ENCODE data around the gene ZFP36L2. TPM values are rescaled to one million over a fixed set of nuclear protein-coding genes. Genes with fewer than 3 reads are reported as not detected.

The ZFP36L2 gene
- polyA plus RNA-seq, 3 donors, result 76.9 to 90.8 (median 86.7) TPM

DNA sequence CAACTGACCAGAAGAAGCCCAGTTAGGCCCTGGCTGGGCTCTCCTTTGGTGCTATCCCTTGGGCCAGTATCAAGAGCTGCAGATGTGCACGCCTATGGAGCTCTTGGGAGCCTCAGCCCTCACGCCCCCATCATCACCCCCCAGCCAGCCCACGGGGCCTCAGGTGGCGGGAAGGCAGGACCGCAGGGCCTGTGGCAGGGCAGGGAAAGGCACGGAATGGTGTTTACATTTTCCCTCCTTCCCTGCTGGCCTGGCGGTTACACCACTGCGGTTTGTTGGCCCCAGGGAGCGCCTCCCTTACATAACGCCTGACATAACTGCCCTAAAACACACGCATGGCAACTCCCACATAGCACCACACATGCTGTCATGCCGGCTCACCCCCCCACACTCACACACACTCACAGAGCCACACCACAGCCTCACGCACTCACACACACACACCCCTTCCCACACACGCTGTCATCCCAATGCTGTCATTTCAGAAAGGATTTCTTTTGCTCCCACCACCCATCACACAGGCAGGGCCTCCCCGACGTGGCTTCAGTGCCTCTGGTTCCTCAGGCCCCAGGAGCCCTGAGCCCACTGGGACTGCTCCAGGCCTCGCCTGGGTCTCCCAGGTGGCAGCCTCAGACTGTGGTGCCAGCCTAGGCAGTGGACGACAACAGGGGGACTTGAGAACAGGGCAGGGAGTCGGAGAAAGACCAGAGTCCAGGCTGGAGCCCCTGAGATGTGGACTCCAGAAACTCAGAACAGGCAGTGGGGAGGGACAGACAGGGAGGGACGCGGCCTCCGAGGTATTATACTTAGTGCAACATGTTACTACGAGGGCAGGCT is 15.7 kb downstream of the ZFP36L2 start:
- DNase-seq (ENCODE audit: low read depth in 3 of 3, low spot score in 2 of 3), result no peak

DNA sequence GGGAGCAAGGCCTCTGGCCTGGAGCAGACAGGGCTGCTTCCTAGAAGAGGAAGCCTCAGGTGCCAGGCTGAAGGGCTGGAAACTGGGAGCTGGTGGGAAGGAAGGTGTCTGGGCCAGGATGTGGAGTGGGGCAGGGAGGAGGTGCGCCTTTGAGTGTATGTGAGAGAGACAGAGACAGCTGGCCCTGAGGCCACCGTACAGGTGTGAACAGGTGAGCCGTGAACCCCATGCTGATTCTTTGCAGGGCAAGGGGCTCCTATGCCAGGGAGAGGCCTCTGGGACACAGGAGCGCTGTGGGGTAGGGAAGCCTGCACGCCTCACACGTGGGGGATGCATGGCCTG is 16.3 kb downstream of the ZFP36L2 start:
- DNase-seq (ENCODE audit: low read depth in 3 of 3, low spot score in 2 of 3), result no peak

DNA sequence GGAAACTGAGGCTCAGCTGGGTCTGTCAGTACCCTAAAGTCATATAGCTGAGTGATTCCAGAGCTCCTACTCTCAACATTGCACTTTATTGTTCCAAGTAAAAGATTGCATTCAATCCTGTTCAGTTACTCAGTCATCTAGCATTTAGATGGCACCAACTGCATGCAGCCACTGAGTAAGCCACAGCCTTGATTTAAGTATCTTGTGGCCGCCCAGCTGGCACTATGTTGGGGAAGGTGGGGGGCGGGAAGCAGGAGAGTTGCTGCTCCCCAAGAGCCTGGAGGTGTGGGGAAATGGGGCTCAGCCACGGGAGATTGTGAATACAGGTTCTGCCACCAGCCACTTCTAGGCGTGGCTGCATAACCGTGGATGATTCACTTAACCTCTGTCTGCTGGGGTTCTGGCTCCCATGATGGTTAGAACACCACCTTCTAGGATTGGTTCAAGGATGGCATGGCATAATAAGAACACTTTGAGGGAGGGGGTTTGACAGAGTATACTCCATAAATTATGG is 17.1 kb downstream of the ZFP36L2 start:
- DNase-seq (ENCODE audit: low read depth in 3 of 3, low spot score in 2 of 3), result no peak

DNA sequence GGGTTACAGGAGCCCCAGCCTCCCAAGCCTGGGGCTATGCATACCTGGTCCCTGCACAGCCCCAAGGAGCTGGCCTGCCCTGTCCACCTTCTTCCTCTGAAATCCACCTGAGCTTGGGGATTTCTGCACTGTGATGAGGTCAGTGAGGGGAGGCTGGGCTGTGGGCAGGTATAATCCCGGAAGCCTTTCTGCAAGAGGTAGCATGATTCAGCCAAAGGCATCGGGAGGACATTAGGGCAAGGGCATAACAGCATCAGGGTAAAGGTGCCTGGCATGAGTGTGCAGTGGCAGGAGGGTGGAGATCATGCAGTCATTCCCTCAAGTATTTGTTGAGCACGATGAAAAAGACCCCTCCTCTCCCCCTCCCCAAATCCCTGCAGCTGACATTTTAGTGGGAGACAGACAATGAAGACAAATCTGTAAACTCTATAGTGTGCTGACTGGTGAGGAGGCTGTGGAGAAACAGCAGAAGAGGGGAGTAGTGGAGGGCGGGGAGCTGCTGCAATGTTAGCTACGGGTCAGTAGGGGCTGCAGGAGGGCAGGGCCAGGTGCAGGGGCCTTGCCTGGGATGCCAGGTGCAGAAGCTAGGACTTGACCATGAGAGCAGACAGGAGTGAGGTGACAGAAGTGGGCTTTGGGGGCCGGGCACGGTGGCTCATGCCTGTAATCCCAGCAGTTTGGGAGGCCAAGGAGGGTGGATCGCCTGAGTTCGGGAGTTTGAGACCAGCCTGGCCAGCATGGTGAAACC is 18.7 kb downstream of the ZFP36L2 start:
- DNase-seq (ENCODE audit: low read depth in 3 of 3, low spot score in 2 of 3), result no peak

DNA sequence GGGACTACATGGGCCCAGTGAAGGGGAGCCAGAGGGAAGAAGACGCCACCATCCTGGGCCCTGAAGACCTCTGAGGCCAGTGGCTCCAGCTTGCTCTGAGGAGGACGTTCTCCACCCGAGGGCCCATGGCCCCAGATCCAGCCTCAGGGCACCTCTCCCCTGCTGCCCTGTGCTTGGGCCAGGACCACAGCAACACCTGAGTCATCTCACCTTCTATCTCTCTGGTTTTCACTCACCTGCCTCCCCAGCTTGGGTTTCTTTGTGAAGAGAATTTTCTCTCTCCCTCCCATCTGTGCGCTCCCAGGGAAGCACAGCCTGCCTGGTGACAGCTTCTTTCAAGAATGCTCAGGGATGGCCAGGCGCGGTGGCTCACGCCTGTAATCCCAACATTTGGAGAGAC is 19.8 kb downstream of the ZFP36L2 start:
- DNase-seq (ENCODE audit: low read depth in 3 of 3, low spot score in 2 of 3), result no peak

DNA sequence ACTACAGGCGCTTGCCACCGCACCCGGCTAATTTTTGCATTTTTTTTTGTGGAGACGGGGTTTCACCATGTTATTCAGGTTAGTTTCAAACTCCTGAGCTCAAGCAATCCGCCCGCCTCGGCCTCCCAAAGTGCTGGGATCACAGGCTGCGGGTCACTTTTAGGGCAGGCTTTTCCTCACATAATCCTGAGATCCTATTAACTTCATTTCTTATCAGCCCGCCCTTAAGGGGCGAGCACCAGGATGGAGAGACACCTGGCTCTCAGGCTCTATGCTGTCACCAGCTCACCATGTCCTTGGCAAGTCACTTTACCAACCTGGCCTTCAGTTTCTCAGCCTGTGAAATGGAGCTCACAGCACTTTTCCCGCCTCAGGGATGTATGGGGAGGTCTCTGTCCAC is 23.0 kb downstream of the ZFP36L2 start:
- DNase-seq (ENCODE audit: low read depth in 3 of 3, low spot score in 2 of 3), result no peak

DNA sequence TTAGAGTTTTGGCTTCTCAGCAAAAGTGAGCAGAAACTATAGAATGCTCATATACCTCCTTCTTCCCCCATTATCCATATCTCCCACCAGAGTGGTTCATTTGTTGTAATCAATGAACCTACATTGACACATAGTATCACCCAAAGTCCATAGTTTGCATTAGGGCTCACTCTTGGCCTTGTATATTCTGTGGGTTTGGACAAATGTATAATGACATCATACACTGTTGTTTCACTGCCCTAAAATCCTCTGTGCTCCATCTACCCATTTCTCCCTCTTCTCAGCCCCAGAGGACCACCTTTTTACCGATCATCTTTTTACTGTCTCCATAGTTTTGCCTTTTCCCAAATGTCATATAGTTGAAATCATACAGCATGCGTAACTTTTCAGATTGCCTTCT is 24.1 kb downstream of the ZFP36L2 start:
- no peak for DNase-seq (ENCODE audit: low read depth in 3 of 3, low spot score in 2 of 3)

DNA sequence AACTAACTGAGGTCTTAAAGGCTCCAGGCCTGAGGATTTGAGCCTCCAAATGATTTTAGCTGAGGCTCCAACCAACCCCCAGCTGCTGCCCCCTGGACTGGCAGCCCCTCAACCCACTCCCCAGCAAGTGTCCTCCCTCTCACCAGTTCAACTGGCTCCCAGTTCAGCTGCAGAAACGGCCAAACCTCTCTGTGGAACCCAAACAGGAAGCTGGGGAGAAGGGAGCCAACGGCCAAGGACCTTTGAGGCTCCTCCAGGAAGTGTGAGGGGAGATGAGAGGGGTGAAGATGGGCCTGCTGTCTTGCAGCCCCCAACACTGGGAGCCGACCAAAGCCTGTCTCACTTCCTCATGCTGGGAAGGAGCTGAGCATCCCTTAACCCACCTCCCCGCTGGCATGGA is 24.9 kb downstream of the ZFP36L2 start:
- no peak for DNase-seq (ENCODE audit: low read depth in 3 of 3, low spot score in 2 of 3)

DNA sequence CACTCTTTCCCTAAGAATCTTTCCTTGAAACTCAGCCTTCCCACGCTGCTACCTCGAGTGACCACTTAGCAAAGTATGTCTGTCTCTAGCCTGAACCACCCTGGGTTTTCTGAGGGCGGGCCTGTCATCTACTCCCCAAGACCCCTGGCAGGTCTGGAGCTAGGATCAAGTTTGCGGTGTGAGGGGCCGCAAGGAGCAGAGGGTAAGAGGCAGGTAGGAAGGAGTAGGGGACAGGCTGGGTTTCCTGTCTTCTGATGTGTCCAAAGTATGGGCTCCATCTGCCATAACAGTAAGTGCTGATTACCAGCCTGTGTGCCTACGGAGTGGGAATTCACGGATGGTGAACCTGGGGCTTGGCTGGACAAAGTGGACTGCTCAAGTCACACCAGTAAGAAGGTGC is 25.4 kb downstream of the ZFP36L2 start:
- DNase-seq (ENCODE audit: low read depth in 3 of 3, low spot score in 2 of 3), result no peak

DNA sequence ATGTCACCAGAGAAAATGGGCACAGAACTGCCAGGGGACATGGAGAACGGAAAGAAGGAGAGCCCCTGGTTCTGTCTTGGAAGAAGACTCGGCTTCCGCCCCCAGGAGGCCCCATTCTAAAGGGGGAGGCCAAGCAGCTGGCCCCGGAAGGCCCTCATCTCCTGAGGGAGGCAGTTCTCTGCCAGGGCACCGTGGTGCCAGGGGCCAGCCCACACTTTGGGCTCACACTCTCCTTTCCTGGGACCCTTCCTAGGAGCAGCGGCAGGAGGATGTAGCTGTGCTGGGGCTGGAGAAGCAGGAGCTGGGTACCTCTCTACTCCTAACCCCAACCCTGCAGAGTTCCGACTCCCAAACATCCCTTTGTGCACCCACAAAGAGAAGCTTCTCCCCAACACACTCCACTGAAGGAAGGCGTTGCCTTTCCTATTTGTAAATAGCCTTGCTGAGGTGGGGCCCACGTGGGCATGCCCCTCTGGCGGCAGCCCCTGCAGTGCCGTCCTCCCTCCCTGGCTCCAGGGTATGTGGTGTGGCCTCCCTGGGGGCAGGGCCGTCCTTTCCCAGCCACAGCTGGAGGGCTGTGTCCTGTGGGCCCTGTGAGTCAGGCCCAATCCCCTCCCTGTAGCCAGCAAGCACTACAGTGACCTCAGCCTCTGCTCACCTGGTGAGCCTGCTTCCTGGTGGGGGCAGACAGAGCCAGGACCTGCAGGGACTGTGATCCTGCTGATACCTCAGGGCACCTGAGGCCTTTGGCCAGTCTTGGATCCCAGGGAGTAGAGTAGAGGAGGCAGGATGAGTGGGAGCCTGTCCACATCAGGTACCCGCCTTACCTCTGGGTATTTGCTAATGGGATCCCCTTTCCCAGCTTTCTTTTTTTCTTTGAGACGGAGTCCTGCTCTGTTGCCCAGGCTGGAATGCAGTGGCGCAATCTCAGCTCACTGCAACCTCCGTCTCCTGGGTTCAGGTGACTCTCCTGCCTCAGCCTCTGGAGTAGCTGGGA is 26.6 kb downstream of the ZFP36L2 start:
- no peak for DNase-seq (ENCODE audit: low read depth in 3 of 3, low spot score in 2 of 3)

DNA sequence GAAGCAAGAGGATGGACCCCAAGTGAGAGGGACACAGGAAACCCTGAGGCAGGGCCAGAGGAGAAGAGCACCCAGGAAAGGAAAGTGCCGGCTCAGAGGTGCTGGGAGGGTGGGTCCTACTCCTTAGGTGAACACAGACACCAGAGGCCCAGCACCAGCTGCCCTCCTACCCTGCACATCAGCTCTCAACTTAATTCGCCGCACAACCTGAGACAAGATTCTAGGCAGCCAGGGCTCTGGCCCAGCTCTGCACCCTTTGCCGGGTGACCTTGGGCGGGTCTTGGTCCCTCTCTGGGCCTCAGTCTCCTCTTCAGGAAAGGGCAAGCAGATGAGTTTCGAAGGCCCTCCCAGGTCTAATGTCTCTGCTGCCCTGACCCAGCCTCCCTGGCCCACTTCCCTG is 28.1 kb downstream of the ZFP36L2 start:
- no peak for DNase-seq (ENCODE audit: low read depth in 3 of 3, low spot score in 2 of 3)

DNA sequence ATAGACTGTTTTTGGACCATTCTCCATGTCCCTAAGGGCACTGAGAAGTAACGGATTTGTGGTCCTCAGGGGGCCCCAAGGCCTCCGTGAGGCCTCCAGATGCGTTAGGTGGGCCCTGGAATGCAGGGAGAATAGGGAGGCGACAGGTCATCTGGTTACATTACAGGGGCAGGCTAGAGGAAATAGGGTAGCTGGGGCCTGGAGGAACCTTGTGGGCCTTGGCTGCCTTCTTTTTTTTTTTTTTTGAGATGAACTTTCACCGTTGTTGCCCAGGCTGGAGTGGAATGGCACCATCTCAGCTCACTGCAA is 28.9 kb downstream of the ZFP36L2 start:
- DNase-seq (ENCODE audit: low read depth in 3 of 3, low spot score in 2 of 3), result no peak

DNA sequence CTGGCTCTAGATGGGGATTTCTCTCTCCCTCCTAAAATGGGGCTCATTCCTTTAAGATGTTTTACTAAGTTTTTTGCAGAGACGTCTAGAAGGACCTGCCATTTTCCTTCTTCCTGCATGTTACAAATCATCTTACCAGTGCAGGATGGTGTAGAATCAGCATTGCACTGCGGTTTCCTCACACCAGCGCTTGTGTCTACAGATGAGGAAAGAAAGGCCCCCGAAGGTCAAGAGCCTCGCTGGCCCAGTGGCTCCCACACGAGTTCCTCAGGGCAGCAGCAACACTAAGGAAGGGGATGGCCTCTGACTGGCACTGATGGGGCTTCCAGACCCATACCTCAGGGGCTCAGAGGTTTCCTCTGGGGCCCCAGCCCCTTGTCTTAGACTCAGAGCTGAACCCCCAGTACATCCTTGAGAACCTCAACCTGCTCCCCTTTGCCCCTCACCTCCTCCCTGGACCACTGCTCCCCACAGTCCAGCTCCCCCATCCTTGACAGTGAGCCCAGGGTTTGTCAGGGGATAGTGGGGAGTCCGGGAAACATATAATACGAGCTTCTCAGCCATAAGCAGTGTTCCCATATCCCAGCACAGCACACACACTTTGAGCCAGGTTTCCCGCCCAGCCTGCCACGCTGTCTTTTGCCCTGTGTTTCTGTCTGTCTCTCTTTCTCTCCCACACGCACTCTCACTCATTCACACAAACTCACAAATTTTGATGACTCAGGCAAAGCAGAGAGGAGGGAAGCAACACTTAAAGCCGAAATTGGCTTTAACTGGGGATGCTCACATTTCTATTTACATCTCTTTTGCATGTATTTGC is 29.4 kb downstream of the ZFP36L2 start:
- no peak for DNase-seq (ENCODE audit: low read depth in 3 of 3, low spot score in 2 of 3)

DNA sequence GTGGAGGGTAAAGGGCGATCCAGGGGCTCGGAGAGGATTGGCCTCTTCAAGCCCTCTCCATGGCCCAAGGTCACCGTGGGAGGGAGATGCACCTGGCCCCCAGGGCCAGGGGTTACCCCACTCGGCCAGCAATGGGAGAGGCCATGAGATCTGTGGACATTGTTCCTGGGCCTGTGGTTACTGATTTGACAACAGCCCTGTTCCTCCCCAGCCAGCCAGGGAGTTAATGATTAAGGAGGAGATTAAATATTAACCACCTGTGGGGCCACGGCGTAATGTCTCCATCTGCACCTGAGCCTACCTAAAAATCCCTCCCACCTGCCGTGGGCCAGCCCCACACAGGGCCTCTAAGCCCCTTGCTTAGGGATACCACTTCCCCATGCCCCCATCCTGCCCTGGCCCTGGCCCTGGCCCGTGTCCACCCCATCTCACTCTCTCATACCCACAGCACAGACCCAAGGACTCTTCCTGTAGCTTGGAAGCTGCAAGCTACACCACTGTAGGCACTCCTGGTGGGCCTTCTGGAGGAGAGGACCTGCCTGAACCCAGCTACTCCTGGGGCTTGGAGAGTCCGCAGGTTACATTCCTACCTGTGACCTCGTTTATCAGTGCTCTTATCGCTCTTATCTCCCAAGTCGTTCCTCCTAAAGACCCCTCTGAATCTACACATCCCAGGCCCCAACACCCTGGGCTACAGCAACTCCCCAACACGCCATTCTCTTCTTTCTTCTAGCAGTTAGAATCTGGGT is 32.1 kb downstream of the ZFP36L2 start:
- DNase-seq (ENCODE audit: low read depth in 3 of 3, low spot score in 2 of 3), result peak in 1 of 3 donors; percentile 74

DNA sequence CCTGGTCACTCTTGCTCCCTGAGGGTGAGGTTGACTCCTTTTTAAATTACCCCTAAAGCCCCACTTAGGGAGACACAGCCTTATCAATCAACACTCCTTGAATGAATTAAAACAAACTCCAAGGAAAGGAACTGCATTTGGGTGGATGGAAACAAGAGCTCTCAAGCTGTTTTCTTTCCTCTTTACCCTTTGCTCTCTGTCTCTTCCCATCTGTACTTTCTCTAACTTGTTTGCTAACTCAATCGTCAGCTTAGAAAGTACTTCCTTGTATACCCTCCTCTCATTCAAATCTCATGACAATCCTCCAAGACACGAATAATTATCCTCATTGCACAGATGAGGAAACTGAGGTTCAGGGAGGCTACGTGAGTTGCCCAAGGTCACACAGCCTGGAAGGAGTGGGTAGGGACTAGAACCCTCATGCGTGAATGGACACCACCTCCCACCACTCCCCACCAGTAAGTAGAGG is 32.7 kb downstream of the ZFP36L2 start:
- DNase-seq (ENCODE audit: low read depth in 3 of 3, low spot score in 2 of 3), result no peak

DNA sequence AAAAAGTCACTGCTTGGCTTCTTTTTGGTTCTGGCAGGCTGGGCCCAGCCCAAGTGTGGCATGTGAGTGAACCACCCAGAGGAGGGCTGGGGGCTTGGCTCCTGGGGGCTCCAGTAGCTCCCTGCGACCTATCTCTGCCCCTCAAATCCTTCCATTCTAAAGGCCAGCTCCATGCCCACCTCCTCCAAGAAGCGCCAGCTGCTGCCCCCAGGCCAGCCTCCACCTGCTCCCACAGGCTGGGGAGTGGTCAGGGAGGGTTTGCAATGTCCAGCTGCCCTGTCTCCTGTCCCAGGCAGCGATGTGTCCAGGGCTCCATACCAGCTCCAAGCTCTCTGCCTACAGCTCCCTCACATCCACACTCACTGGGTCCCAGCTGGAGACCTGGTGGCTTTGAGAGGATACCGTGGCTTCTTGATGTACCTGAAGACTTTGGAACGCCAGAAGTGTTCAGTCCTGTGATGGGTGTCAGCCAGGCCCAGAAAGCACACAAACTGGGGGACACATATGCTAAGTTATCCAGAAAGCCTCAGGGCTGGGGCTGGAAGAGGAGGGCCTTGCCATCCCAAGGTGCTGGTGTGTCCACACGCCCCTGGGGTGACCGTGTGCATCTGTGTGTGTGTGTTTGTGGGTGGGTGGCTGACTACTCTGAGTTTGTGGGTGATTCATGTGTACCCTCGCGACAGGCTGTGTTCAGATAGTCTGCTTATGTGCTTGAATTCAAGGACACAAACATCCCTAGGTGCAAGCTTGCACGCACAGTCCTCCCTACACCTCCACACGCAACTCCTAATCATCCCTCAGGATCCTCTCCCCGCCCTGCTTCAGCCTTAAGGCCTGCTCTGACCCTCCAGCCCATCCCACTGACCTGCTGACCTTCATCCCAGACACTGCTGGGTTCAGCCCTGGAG is 33.4 kb downstream of the ZFP36L2 start:
- no peak for DNase-seq (ENCODE audit: low read depth in 3 of 3, low spot score in 2 of 3)

DNA sequence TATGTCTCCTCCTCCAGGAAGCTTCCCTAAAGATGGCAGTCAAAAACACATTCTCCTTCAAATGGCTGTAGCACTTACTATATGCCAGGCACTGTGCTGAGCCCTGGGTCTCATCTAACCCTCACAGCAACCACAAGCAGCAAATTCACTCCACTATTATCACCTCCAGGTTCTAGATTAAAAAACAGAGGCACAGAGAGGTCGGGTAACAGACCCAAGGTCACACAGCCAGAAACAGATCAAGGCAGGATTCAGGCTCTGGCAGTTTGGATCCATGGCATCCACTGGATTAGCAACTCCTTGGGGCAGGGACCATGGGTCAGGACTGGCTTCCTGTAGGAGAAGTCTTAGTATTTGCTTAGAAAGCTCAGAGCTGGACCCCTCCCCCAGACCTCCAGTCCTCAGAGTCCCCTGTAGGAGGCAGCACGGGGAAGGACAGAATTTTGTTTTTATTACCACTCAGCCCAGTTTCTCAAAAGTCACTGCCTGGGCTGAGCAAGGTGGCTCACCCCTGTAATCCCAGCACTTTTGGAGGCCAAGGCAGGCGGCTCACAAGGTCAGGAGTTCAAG is 34.4 kb downstream of the ZFP36L2 start:
- DNase-seq (ENCODE audit: low read depth in 3 of 3, low spot score in 2 of 3), result no peak
